SK-N-SH (cell line): ENCODE measurements around the gene SYNE2. TPM values are rescaled to one million over a fixed set of nuclear protein-coding genes. Genes with fewer than 3 reads are reported as not detected.

Source experiments
- CTCF ChIA-PET: fragments of 300-600, 350-600 bp; formaldehyde crosslinking; extraction: SDS; loops from one replicate; lab custom pipeline; 2021; lab: Yijun Ruan, JAX
- POLR2A ChIA-PET: fragments of 350-600 bp; sonication (Branson Sonifier 250); formaldehyde crosslinking; extraction: SDS; loops from one replicate; lab custom pipeline; 2020; ENCODE audit warnings: antibody characterized with exemption, inconsistent platforms; lab: Yijun Ruan, JAX
- DNase-seq: peaks from one replicate; pipeline ENCODE4 v3.0.0; 2012
- H2AFZ ChIP-seq: fragments of 200-600 bp; sonication (generic); 2 replicates; pipeline ENCODE4 v1.8.1; 2016; ENCODE audit warnings: antibody characterized with exemption, mild to moderate bottlenecking, low read depth
- H3F3A ChIP-seq: fragments of 200-600 bp; sonication (generic); replicated peaks from 2 replicates; pipeline ENCODE3; 2016; ENCODE audit warnings: antibody characterized with exemption, mild to moderate bottlenecking; ENCODE audit not compliant: insufficient read depth
- H3K27ac ChIP-seq, 2 experiments: fragments of 200-500 bp in 1 of 2; fragments of 200-600 bp in 1 of 2; sonication (Bioruptor generic) in 1 of 2; sonication (generic), shearing (Covaris generic) in 1 of 2; 2 replicates each; pipeline versions ENCODE4 v1.5.1 to v1.6.1; 2014 to 2016; ENCODE audit warnings: low read depth in 2 of 2, inconsistent platforms in 1 of 2, low read length in 1 of 2, mild to moderate bottlenecking in 1 of 2, mixed read lengths in 1 of 2
- H3K27me3 ChIP-seq: fragments of 200-600 bp; sonication (generic), shearing (Covaris generic); 2 replicates; pipeline ENCODE4 v1.6.1; 2016; ENCODE audit warnings: mixed run types; ENCODE audit not compliant: insufficient read depth
- H3K36me3 ChIP-seq, 2 experiments: fragments of 200-500 bp in 1 of 2; fragments of 200-600 bp in 1 of 2; sonication (Bioruptor generic) in 1 of 2; sonication (generic) in 1 of 2; replicated peaks in 1 of 2; 2 replicates each; pipeline versions ENCODE3 to v1.5.1; 2014 to 2016; ENCODE audit warnings: low read length in 1 of 2, mild to moderate bottlenecking in 1 of 2; ENCODE audit not compliant: insufficient read depth in 2 of 2, control insufficient read depth in 1 of 2
- H3K4me1 ChIP-seq, 2 experiments: fragments of 200-500 bp in 1 of 2; fragments of 200-600 bp in 1 of 2; sonication (Bioruptor generic) in 1 of 2; sonication (generic), shearing (Covaris generic) in 1 of 2; 2 replicates each; pipeline versions ENCODE4 v1.5.1 to v1.6.1; 2014 to 2016; ENCODE audit warnings: low read depth in 1 of 2, low read length in 1 of 2, mixed run types in 1 of 2; ENCODE audit not compliant: insufficient read depth in 2 of 2, control insufficient read depth in 1 of 2
- H3K4me2 ChIP-seq: fragments of 200-600 bp; sonication (generic), shearing (Covaris generic); 2 replicates; pipeline ENCODE4 v1.6.1; 2017; ENCODE audit warnings: mixed run types
- H3K4me3 ChIP-seq, 2 experiments: fragments of 200-500 bp in 1 of 2; fragments of 200-600 bp in 1 of 2; sonication (Bioruptor generic) in 1 of 2; sonication (generic), shearing (Covaris generic) in 1 of 2; 2 replicates each; pipeline versions ENCODE4 v1.5.1 to v1.8.1; 2014 to 2016; ENCODE audit warnings: low read depth in 2 of 2, inconsistent platforms in 1 of 2, low read length in 1 of 2, mild to moderate bottlenecking in 1 of 2, mixed read lengths in 1 of 2, moderate library complexity in 1 of 2
- H3K79me2 ChIP-seq: fragments of 200-600 bp; sonication (generic); 2 replicates; pipeline ENCODE4 v1.8.1; 2017; ENCODE audit warnings: mild to moderate bottlenecking; ENCODE audit not compliant: insufficient read depth
- H3K9ac ChIP-seq: fragments of 200-600 bp; sonication (generic); 2 replicates; pipeline ENCODE4 v1.6.1; 2017; ENCODE audit warnings: mixed run types
- H3K9me2 ChIP-seq: fragments of 200-600 bp; sonication (generic); 2 replicates; pipeline ENCODE4 v1.6.1; 2017; ENCODE audit warnings: mixed run types
- H3K9me3 ChIP-seq: fragments of 200-600 bp; sonication (generic); 2 replicates; pipeline ENCODE4 v1.6.1; 2017; ENCODE audit warnings: mixed run types, mild to moderate bottlenecking, moderate library complexity
- H4K20me1 ChIP-seq: fragments of 200-600 bp; sonication (generic); 2 replicates; pipeline ENCODE4 v1.6.1; 2017; ENCODE audit warnings: mild to moderate bottlenecking, mixed run types; ENCODE audit not compliant: insufficient read depth
- ELF1 ChIP-seq: IDR thresholded peaks from 2 replicates; pipeline ENCODE4 v1.4.0; 2012
- EZH2phosphoT487 ChIP-seq: fragments of 200-600 bp; sonication (generic); IDR thresholded peaks from 2 replicates; pipeline ENCODE4 v1.6.1; 2017; ENCODE audit warnings: low read depth, mixed run types, mild to moderate bottlenecking, antibody characterized with exemption, moderate library complexity, borderline replicate concordance
- FOSL2 ChIP-seq: IDR thresholded peaks from 2 replicates; pipeline ENCODE4 v1.4.0; 2012; ENCODE audit warnings: low read depth, mild to moderate bottlenecking, moderate library complexity, borderline replicate concordance
- GATA2 ChIP-seq: sonication (generic); formaldehyde crosslinking; IDR thresholded peaks from 2 replicates; pipeline ENCODE4 v1.5.0; 2020; ENCODE audit warnings: mild to moderate bottlenecking, missing genetic modification reagents
- MAX ChIP-seq: IDR thresholded peaks from 2 replicates; pipeline ENCODE4 v1.4.0; 2012; ENCODE audit warnings: low read depth
- NFIC ChIP-seq: IDR thresholded peaks from 2 replicates; pipeline ENCODE4 v1.4.0; 2012; ENCODE audit warnings: borderline replicate concordance
- PBX3 ChIP-seq: IDR thresholded peaks from 2 replicates; pipeline ENCODE4; 2012
- POLR2AphosphoS5 ChIP-seq: IDR thresholded peaks from 2 replicates; pipeline ENCODE4 v1.6.1; 2012; ENCODE audit warnings: low read depth, low read length
- RAD21 ChIP-seq: IDR thresholded peaks from 2 replicates; pipeline ENCODE4 v1.6.1; 2012; ENCODE audit warnings: mild to moderate bottlenecking, low read length
- SIN3A ChIP-seq: IDR thresholded peaks from 2 replicates; pipeline ENCODE4 v1.6.1; 2012; ENCODE audit warnings: low read depth, mild to moderate bottlenecking, low read length, moderate library complexity, borderline replicate concordance
- SMC3 ChIP-seq: IDR thresholded peaks from 2 replicates; pipeline ENCODE4 v1.6.1; 2012; ENCODE audit warnings: low read depth, low read length, improper control_type of control experiment
- TAF1 ChIP-seq: IDR thresholded peaks from 2 replicates; pipeline ENCODE4 v1.6.1; 2012; ENCODE audit warnings: low read depth, mild to moderate bottlenecking, low read length, moderate library complexity, borderline replicate concordance
- USF1 ChIP-seq: IDR thresholded peaks from 2 replicates; pipeline ENCODE4 v1.4.0; 2012; ENCODE audit warnings: low read depth, borderline replicate concordance
- YY1 ChIP-seq: IDR thresholded peaks from 2 replicates; pipeline ENCODE4 v1.4.0; 2012; ENCODE audit warnings: low read depth, mild to moderate bottlenecking
- ZBTB33 ChIP-seq: IDR thresholded peaks from 2 replicates; pipeline ENCODE4 v1.4.0; 2012; ENCODE audit warnings: low read depth, borderline replicate concordance
- WGBS: methylation state at CpG from one replicate; pipeline ENCODE4 v1.1.6; 2017; ENCODE audit warnings: low lambda C conversion rate; 5-methylcytosine and 5-hydroxymethylcytosine counted together
- polyA plus RNA-seq, 3 experiments: library from polyadenylated mRNA; depleted of rRNA; stranded (reverse); fragments of >200 nt; gene quantifications; 2 replicates each; pipeline ENCODE4 v1.2.3, GENCODE V29; 2012
- TF ChIP-seq, protein P1 (sequence below): IDR thresholded peaks from 2 replicates; pipeline ENCODE4 v1.6.1; 2012; ENCODE audit warnings: mild to moderate bottlenecking, low read depth, low read length, moderate library complexity
- TF ChIP-seq, protein P2 (sequence below): fragments of 150-350 bp; IDR thresholded peaks from 2 replicates; pipeline ENCODE4 v1.6.1; 2016; ENCODE audit warnings: mild to moderate bottlenecking, low read depth, low read length

Gene SYNE2
- polyA plus RNA-seq, 1 of the 3 experiments (the other 2 are of a cell fraction), result 7.1 TPM

DNA sequence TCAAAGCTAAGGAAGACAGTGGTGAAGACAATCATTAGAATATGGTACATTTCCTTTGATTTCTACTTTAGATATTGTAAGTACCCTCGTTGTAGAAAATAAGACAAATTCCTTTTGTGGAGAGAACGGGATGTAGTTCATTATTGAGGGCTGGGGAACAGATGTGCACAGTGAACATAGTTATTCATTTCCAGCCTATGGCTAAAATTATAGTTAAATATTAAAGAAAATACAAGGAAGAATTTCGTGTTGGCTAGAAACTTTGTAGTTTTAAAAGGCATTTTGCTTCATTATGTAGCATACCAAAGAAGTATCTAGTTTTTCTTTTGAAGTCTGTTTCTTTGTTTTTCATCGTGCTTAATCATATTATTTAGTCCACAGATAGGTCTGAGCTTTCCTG is 239.5 kb downstream of the SYNE2 start:
- H2AFZ ChIP-seq, result no peak overlapping the region
- H3K27ac ChIP-seq, result no peak overlapping the region
- H3K4me3 ChIP-seq, result no peak overlapping the region
- no peak overlapping the region for H3K9ac ChIP-seq
- H3K9me2 ChIP-seq, result no peaks in the 10 kb centered on the region
- no peaks in the 10 kb centered on the region for H3K4me1 ChIP-seq
- H3F3A ChIP-seq, result no peaks in the 10 kb centered on the region
- no peak overlapping the region for H3K4me2 ChIP-seq
- WGBS, result 64% methylated on average over 4 of the region's 4 CpGs
- H3K36me3 ChIP-seq, result peaks cover 5 to 8% of the 10 kb centered on the region in 2 experiments
- no peaks in the 10 kb centered on the region for H3K79me2 ChIP-seq
- TF ChIP-seq POLR2AphosphoS5, result no peak
- no peak for TF ChIP-seq SIN3A
- no peak for TF ChIP-seq USF1
- no peaks in the 10 kb centered on the region for H3K9me3 ChIP-seq
- H3K27me3 ChIP-seq, result no peaks in the 10 kb centered on the region
- POLR2A ChIA-PET, result no interaction called here
- no peak for DNase-seq
- no peaks in the 10 kb centered on the region for H4K20me1 ChIP-seq
- CTCF ChIA-PET, result no interaction called here

DNA sequence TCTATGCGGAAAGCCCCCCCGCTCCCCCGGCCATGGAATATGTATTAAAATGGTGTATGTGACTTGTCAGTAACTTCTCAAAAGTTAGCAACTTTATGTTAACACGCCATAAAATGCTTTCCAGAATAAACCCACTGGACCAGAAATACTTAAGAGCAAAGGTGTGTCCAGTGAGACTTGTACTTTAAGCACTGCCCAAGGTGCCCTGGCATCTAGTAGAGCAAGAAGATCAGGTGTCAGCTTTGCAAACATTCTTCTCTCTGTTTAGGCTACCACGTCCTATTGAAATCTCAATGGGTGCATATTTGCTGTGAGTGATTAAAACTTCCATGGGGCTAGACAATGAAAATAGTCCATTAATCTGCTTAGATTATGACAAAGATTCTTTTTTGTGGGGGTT is 240.1 kb downstream of the SYNE2 start:
- Histone ChIP-seq H3K27me3 (no peaks in the 10 kb centered on the region), H3K4me3 (no peak overlapping the region), H3F3A (no peaks in the 10 kb centered on the region), H3K9ac (no peak overlapping the region), H3K4me1 (no peaks in the 10 kb centered on the region), H3K4me2 (no peak overlapping the region), H2AFZ (no peak overlapping the region), H4K20me1 (no peaks in the 10 kb centered on the region), H3K9me3 (no peaks in the 10 kb centered on the region), H3K27ac (no peak overlapping the region), H3K79me2 (no peaks in the 10 kb centered on the region), H3K36me3 (peaks cover 6 to 8% of the 10 kb centered on the region in 2 experiments), H3K9me2 (no peaks in the 10 kb centered on the region)
- no peak for TF ChIP-seq RAD21
- TF ChIP-seq, protein P1, sequence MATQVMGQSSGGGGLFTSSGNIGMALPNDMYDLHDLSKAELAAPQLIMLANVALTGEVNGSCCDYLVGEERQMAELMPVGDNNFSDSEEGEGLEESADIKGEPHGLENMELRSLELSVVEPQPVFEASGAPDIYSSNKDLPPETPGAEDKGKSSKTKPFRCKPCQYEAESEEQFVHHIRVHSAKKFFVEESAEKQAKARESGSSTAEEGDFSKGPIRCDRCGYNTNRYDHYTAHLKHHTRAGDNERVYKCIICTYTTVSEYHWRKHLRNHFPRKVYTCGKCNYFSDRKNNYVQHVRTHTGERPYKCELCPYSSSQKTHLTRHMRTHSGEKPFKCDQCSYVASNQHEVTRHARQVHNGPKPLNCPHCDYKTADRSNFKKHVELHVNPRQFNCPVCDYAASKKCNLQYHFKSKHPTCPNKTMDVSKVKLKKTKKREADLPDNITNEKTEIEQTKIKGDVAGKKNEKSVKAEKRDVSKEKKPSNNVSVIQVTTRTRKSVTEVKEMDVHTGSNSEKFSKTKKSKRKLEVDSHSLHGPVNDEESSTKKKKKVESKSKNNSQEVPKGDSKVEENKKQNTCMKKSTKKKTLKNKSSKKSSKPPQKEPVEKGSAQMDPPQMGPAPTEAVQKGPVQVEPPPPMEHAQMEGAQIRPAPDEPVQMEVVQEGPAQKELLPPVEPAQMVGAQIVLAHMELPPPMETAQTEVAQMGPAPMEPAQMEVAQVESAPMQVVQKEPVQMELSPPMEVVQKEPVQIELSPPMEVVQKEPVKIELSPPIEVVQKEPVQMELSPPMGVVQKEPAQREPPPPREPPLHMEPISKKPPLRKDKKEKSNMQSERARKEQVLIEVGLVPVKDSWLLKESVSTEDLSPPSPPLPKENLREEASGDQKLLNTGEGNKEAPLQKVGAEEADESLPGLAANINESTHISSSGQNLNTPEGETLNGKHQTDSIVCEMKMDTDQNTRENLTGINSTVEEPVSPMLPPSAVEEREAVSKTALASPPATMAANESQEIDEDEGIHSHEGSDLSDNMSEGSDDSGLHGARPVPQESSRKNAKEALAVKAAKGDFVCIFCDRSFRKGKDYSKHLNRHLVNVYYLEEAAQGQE, result no peak
- TF ChIP-seq EZH2phosphoT487, result no peak
- TF ChIP-seq YY1, result no peak
- no peak for TF ChIP-seq TAF1
- no peak for TF ChIP-seq ZBTB33
- TF ChIP-seq SMC3, result no peak
- TF ChIP-seq USF1, result no peak
- no peak for TF ChIP-seq FOSL2
- TF ChIP-seq, protein P2, sequence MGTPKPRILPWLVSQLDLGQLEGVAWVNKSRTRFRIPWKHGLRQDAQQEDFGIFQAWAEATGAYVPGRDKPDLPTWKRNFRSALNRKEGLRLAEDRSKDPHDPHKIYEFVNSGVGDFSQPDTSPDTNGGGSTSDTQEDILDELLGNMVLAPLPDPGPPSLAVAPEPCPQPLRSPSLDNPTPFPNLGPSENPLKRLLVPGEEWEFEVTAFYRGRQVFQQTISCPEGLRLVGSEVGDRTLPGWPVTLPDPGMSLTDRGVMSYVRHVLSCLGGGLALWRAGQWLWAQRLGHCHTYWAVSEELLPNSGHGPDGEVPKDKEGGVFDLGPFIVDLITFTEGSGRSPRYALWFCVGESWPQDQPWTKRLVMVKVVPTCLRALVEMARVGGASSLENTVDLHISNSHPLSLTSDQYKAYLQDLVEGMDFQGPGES, result no peak
- TF ChIP-seq POLR2AphosphoS5, result no peak
- TF ChIP-seq NFIC, result no peak
- TF ChIP-seq ELF1, result no peak
- no peak for TF ChIP-seq PBX3
- TF ChIP-seq GATA2 (CRISPR knock-in tag), result no peak
- no peak for TF ChIP-seq SIN3A
- no peak for TF ChIP-seq MAX
- ChIA-PET CTCF (no interaction called here), POLR2A (no interaction called here)
- WGBS, result 71% methylated on average over 5 of the region's 5 CpGs
- no peak for DNase-seq
